T-helper 1 cell (primary cell): ENCODE measurements around the gene CHORDC1.
"Not testable (repeated sequence)": the region's sequence is repeated elsewhere in the genome, so short reads cannot be mapped to it uniquely, and the experiment has no call there.

ENCODE experiments used
- DNase-seq, 5 donors: peaks; one replicate each; pipeline ENCODE4 v3.0.0-alpha.2; 2012 to 2020

CHORDC1 gene

DNA sequence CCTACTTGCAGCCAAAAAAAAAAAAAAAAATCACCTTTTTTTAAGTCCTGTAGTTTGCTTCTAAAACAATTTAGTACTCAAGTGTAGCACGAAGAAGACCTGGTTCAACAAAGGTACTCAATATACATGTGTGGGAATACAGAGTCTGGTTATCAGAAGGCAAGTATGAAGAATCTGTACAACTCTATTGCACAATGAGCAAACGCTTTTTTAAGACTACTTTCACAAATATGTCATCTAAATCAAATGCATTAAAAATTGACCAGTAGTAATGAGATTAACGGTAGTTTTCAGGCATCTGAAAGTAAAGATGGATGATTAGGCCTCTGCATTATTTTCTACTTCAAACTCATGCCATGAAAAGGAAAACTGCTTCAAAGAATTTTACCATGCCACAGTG, 9.5 kb downstream of the CHORDC1 start:
- no peak for DNase-seq

DNA sequence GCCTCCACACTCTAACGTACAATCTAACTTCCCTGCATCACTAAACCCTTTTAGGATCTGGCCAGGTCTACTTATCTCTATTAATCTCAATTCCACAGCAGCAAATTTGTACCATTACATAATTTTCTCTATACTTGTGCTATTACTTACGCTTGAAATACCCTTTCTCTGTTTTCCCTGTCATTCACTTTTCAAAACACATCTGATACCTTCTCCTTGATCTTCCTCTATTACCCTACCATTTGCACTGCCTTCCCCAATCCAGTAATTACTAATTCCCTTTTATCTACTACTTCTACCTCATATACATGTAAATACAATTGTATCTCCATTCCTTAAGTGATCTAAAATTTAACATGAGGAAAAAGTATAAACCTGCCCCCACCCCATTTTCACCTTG, 14.0 kb downstream of the CHORDC1 start:
- no peak for DNase-seq

DNA sequence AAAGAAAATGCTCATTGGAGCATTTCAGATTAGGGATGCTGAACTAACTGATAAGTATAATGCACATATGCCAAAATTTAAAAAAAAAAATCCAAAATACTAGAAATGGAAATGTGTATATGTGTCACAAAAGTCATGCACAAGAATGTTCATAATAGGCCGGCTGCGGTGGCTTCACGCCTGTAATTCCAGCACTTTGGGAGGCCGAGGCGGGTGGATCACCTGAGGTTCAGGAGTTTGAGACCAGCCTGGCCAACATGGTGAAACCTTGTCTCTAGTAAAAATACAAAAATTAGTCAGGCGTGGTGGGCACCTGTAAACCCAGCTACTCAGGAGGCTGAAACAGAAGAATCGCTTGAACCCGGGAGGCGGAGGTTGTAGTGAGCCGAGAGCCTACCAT, 14.9 kb downstream of the CHORDC1 start:
- DNase-seq = not testable (repeated sequence)

DNA sequence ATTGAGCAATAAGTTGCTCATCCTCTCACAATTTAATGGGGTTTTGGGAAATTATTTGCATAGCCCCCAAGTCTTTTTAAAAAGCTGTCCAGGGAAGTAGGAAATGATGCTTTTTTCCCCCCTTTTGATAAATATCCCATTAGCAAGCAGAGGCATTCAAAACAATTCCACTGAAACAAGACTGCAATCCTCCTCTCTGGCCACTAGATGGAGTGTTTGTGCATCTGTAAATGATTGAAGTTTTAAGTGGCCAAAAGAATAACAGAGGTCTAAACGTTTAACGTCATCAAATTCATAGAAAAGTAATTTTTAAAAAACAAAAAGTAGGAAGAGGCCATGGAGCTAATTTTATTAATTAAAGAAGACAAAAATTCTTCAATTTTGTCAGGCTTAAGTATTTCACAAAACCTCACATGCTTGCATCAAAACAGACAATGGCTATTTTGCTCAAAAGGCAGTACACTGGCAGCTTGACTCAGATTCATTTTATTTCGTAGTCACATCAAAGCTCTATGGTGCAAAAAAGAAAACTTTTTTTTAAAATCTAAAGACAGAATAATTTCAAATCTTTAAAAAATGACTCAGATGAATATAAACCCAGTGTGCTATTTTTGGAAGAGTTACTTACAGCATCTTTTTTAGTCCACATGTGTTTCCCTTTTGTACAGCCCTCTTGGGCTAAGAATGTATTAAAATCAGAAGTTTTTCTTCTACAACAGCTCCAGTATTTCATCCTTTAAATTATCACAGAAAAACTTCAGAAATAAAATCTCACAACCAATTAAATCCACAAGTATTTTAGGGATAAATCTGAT, 17.8 kb downstream of the CHORDC1 start:
- DNase-seq = peak in 1 of 5 donors; percentile 46

DNA sequence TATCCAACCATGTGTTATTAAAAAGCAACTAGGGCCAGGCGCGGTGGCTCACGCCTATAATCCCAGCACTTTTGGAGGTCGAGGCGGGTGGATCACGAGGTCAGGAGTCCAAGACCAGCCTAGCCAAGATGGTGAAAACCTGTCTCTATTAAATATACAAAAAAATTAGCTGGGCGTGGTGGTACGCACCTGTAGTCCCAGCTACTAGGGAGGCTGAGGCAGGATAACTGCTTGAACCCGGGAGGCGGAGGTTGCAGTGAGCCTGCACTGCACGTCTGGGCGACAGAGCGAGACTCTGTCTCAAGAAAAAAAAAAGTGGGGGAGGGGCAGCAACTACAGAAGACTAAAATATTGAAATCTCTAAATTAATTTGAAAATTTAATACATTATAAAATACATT, 18.4 kb downstream of the CHORDC1 start:
- DNase-seq = no peak

DNA sequence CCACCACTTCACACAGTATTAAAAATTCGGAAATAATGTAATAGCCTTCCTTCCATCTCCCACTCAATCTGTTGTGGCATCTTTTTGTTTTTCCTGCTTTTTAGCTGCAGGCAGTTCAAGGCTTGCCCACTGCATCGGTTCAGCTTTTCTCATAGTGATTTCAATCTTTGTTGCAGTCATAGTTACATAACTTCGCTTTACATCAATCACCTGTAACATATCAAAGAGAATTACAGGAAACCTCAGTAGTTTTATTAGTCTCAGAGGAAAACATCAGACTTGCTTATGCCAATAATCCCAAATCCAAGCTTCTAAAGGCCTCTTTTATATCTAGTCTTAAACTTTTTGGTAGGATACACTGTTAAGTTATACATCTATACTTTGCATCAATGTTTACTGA, 20.5 kb downstream of the CHORDC1 start:
- no peak for DNase-seq

DNA sequence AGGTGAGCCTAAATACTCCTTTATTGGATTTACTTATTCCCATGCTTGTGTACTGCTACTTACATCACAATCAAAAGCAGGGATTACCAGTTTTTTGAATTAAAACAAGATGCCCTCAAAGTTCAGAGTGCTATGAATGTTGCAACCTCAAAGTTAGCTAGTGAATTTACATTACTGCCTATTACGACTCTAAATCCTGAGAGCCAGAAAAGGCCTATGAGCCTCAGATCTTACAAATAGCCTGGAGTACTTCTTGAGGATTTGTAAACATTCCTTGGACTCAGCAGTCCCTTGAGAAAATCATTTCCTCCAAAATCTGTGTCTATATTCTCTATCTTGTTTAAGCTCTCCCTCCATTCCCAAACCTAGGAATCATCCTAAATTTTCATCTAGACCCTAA, 25.5 kb downstream of the CHORDC1 start:
- DNase-seq = no peak

DNA sequence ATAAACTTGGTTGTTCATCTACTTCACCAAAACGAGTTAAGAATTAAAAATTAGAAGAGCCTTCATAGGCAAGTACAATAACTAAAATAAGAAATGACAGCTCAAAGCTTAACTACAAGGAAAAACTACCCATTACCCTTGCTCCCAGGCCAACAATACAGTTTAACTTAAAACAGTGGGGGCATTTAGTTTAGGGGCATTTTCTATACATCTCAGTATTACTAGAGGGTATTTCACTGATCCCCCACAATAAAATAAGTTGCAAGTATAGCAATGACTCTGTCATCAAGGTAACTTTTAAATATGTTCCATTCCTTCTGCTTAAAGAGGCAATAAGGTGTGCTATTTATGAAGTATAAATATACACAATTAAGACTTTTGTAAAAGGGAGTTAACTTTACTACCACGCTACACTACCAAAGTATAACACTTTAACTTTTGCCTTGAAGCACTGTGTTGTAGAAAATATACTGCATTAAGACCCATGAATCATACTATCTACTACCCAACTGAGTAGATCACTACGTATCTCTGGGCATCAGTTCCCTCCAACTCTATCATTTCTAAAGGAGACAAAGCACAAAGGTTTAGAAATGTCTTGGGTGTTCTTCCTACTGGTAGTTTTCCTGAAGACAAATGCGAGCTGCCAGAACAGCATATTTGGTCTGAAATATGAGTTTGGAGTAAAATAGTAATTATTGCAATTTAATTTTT, 29.8 kb downstream of the CHORDC1 start:
- DNase-seq = no peak

DNA sequence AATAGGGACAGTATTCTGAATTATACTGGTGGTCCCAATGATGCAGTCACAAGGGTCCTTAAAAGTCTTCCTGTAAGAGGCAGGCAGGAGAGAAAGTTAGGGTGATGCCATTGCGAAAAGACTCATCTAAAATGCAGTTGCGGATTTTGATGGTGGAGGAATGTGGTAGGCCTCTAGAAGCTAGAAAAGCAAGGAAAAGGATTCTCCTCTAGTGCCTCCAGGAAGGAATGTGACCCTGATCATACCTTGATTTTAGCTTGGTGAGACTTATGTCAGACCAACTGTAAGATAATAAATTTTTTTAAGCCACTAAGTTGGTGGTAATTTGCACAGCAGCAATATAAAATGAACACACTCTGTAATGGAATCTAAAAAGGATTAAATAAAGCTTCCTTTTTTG, 33.8 kb downstream of the CHORDC1 start:
- DNase-seq = no peak

DNA sequence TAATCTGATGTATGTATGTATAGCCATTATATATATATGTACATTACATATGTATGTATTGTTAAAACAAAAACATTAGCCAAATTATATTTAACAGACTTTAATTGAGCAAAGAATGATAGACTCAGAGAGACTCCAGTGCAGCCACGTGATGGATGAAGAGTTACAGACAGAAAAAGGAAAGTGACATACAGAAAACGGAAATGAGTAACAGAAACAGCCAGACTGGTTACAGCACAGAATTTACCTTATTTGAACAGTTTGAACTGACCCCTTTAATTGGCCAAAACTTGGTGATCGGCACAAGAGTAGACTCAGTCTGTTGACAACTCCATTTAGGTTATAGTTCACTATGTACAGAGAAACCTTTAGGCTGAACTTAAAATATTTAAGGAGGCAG, 35.0 kb downstream of the CHORDC1 start:
- no peak for DNase-seq

DNA sequence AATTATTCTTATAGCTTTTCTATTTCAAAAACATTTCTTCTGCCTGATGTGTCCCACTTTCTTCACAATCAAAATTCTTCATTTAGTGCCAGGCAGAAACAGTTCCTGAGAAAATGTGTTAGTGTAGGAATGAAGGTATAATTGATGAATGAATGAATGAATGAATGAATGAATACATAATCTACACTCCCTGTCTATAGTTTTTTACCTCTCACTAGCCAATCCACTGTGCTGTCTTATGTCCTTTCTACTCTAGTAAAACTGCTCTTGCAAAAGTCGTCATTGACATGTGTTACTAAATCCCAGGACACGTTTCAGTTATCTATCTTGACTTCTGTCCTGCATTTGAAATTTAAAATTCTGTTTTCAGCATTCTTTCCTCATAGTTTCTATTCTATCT, 42.9 kb downstream of the CHORDC1 start:
- no peak for DNase-seq

DNA sequence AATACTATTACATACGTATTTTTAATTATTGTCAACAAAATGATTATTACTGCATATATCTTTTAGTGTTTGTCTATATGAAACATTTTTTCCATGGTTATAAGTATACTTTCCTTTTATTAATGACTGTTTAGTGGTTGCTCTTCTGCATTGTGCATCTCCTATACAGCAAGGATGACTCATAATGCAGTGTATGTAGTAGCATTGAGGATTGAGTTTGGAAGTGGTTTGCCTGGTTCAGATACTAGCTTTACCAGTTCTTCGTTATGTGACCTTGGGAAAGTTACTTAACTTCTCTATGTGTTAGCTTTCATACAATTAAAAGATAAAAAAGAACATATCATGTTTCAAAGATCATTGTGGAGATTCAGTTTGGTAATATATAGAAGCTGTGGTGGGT, 44.1 kb downstream of the CHORDC1 start:
- no peak for DNase-seq

DNA sequence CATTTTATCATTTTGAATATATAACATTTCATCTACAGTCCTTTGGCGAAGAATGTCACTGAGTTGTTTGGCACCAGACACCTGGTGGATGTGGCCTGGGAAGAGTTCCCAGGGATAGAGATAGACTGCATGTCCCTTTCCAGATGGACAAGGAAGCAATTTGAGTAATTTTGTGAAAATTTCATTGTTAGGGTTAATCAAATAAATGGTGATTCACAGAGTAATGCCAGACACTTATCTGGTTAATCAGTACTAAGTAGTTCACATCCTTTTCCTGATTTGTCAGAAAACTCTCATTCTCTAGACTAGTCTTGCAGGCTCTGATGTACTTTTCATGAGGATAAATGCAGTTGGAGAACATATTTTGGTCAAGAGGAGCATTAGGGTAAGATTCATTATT, 46.8 kb downstream of the CHORDC1 start:
- no peak for DNase-seq

DNA sequence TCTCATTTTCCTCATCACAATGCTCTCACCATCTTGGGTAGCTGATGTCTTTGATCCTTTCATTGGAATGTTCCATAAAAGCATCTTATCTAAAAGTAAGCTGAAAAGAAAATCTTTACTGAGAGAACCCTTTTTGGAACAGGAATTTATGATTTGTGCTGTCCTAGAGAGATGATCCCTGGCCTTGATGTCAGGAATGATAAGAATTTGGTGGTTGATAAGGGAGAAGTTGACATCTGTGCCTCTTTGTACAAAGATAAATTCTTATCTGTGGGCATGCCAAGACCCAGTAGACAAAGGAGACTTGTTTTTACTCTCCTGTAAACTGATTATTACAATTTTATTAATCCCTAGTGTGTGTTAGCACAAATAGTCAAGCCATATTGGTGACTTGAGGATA, 51.5 kb downstream of the CHORDC1 start:
- DNase-seq = no peak

DNA sequence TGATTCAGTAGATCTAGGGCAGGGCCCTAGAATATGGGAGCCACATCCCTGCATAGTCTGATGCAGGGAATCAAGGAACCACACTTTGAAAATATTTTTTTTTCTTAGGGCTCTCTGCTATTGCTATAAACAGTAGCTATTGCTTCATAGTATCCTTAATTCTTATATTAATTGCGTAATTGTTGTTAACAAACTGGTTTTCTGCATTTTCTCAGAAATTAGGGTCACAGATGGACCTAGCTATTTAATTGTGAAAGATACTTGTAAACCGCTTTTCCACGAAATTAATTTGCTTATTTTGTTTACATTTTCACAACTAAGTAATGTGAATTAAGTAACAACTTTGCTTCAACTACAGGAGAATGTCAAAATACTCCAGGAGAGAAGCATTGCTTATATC, 54.3 kb downstream of the CHORDC1 start:
- no peak for DNase-seq

DNA sequence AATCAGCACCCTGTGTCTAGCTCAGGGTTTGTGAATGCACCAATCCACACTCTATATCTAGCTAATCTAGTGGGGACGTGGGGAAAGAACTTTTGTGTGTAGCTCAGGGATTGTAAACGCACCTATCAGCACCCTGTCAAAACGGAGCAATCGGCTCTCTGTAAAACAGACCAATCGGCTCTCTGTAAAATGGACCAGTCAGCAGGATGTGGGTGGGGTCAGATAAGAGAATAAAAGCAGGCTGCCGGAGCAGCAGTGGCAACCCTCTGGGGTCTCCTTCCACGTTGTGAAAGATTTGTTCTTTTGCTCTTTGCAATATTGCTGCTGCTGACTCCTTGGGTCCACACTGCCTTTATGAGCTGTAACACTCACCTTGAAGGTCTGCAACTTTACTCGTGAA, 55.1 kb downstream of the CHORDC1 start:
- not testable (repeated sequence) for DNase-seq

DNA sequence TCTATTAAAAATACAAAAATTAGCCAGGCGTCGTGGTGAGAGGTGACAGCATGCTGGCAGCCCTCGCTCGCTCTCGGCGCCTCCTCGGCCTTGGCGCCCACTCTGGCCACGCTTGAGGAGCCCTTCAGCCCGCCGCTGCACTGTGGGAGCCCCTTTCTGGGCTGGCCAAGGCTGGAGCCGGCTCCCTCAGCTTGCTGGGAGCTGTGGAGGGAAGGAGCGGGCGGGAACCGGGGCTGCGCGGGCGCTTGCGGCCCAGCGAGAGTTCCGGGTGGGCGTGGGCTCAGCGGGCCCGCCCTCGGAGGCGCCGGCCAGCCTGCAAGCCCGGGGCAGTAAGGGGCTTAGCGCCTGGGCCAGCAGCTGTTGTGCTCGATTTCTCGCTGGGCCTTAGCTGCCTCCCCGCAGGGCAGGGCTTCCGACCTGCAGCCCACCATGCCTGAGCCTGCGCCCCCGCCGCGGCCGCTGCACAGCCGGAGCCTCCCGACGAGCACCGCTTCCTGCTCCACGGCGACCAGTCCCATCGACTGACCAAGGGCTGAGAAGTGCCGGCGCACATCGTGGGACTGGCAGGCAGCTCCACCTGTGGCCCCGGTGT, 55.8 kb downstream of the CHORDC1 start:
- DNase-seq = not testable (repeated sequence)
